Activated CD4-positive, alpha-beta T cell treated with anti-CD3 and anti-CD28 coated beads, Interleukin-2, amount 50 U/mL, for 4 hours (primary cell): ENCODE measurements around the gene TM4SF4.

Experiments used
- DNase-seq, 2 experiments: peaks; one replicate each; pipeline ENCODE4 v3.0.0-alpha.2; 2020

Gene TM4SF4

DNA sequence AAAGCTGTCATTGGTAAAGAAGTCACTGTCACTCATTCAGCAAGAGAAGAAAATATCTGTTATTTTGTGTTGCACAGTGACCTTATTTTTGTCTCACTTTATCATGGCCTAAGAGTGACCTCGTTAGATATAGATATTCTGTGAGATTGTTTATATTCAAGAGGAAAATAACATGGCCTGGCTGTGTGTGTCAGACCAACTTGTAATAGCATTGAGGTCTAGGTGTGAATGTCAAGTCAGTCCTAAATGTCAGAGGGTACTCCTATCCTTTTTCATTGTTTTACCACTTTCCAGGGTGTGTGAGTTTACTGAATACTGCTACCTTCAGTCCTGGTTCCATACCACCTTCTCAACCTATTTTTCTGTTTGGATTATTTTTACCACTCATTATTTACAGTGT, 18.5 kb upstream of the TM4SF4 start:
- DNase-seq: no peak

DNA sequence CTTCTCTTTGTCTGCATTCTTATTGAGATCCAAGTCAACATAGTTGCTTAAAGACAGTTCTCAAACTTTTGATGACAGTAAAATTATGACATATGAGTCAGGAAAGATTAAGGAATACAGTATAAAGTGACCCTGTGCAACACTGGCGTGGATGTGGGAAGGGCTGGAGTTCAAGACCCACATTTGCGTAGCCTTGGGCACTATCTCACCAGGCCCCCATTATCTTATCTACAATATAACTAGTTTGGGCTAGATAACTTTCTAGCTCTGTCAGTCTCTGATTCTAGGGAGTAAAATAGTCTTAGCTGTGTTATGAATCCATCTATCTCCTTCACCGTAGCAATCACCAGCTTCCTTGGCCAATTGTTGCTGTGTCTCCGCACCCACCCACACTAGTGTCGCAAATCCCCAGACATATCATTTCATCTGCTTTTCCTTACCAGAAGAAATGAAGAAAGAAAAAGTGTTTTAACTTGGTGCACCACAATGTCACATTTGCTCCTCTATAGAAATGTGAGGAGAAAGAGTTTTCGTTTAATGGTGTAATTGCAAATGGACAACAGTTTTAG, 14.9 kb upstream of the TM4SF4 start:
- DNase-seq: no peak

DNA sequence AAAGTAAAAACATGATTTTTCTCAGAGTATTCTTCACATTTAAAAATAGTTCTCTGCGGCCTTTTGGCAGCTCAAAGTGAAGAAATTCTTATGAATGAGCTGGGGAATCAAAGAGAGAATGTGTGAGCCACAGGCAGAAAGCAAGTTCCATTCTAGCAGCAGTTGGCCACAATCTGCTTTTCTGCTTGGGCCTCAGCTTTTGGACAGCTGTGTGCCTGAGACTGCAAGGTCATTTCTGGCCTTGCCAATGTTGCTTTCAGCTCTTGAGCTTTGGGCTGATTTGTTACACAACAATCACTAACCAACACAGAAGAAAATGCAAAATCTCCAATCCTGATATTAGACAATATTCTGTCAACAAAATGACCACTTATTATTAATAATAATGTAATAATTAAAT, 14.4 kb upstream of the TM4SF4 start:
- DNase-seq: no peak

DNA sequence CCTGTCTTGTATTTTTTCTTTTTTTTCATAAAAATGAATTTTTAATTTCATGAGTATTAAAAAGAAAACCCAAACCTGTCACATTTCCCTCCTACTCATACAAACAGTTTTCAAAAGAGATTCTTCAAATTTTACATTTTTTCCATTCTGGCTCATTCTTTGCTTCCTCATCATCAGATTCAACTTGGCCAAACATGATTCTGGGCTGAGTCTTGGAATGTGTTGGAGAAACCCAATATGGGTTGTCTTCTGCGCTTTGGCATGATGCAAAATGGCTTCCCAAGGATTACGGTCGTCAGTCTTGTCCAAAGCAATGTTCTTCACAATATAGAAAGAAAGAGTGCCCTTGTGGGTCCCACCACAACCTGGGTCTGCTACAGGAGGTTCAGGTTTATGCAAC, 12.4 kb upstream of the TM4SF4 start:
- DNase-seq: no peak

DNA sequence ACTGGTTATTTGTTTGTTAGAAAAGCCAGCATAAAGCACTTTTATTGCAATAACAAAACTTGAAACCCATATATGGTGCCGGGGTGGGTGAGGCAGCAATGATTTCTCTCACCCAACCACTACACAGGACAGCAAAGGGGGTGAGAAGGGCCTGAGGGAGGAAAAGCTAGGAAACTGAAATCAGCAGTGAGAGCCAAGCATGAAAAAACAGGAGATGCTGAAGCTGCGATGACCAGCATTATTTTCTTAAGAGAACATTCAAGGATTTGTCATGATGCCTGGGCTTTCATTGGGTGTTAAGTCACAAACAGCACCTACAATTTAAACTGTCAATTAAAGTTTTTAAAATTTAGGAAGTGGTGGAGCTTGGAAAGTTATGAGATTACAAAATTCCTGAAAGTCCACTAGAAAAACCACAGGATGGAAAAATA, 11.9 kb upstream of the TM4SF4 start:
- no peak for DNase-seq

DNA sequence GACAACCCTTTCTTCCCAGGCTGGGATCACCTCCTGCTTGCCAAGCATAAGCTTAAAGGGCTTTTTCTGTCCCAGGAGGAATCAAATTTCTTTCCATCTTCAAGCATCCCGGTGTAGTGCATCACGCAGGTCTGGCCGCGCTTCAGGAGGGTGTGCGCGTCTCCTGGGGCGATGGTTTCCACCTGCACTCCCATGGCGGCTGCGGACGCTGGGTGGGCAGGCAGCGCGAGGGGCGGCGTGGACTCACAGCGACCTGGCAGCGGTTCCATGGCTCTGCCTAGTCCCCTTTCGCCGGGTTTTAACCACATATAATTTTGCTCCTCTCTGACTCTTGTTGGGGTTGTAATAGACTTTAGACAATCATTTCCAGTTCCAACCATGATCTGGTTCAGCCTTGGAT, 10.6 kb upstream of the TM4SF4 start:
- no peak for DNase-seq

DNA sequence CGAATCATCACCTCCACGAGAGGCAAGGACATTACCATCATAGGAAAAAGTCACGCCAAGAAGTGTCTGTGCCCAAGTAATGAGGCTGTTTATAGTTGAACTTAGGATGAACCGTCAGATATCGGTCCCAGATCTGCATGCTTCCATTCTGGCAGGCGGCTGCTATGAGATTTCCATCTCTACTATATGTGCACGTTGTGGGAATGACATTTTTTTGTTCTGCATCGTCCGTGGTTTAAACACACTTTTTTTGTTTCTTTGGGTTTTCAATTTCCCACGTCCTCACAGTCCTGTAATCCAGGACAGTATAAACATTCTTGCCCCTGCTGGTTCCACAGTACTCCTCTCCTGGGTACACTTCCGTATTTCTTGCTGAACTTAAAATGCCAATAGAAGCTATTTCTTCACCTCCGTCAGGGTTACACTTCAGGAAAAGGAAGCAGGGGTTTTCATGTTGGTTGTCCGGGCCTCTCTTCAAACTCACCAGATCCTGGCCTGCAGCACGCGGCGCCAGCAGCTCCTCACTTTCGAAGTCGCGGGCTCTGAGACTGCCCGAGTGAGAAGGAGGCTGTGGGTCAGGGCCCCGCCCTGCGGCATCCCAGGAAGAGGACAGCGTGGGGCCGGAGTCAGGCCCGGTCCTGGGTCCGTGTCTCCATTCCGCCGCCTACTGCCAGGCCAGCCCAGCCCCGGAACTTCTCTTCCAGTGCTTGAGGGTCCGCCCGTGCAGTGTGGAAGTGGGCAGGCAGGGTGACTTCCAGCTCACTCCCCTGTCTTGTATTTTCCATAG, 9.8 kb upstream of the TM4SF4 start:
- no peak for DNase-seq

DNA sequence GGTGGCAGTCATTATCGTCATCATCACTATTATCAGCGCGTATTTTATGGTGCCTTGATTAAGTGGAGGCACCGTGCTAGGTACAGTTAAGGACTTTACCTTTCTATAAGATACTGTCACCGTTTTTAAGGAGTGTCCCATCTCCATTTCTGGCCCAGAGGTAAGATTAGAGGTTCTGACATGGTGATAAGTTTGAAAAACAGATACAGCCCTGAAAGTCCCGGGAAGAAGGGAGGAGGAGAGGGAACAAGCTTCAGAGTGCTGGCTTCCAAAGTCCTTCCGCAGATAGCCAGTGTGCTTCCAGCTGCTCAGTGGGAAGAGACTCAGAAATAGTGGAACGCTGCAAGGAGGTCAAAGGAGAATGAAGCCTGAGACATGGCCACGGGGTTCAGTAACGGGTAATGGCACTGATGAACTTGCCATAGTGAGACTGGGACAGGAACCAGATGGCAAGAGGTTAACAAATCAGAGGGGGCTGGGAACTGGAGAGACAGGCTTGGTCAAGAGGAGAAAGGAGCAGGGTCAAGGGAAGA, 9.1 kb upstream of the TM4SF4 start:
- no peak for DNase-seq

DNA sequence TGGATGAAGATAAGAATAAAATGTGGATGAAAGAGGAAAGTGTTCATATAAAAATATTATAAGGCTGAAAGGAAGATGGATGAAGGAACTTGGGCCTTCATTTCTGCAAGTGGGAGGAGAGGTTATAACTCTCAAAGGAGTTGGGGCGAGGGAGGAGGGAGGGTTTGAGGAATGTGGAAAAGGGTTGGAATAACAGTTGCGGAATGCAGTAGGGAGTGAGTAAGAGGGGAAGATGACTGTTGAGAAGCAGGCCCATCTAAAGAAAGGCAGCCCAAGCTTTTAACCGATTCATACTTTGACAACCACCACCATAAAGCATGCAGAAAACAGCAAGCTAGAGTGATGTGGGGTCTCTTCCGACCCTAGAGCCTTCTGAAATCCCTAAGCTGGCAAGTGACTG, 8.3 kb upstream of the TM4SF4 start:
- DNase-seq: no peak

DNA sequence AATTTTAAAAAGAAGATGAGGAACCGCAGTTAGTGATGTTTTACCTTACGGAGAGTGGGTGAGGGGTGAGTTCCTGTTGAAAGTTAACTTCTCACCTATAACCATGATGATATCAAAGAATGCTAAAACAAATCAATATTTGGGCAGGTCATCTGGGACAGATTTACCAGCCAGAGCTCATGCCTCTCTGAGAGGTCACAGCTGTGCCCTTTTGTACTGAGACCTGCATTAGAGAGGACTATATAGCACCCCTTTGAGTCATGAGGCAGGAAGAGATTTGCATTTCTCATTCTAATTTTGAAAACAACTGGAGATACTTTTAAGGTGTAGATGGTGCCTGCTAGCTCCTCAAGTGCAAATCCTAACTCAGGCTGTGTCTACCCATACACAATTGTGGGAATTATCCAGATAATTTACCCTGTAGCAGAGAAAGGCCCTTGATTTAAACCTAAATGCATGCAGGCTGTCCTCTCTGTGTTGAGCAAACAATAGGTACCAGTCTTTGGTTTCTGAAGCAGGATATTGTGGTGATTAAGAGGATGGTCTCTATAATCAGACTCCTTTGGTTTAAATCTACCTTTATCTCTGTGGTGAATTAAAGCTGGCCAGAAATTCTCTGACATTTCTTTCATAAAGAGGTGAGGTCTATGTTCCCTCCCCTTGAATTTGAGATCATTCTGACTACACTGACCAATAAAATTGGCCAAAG, 5.8 kb upstream of the TM4SF4 start:
- no peak for DNase-seq

DNA sequence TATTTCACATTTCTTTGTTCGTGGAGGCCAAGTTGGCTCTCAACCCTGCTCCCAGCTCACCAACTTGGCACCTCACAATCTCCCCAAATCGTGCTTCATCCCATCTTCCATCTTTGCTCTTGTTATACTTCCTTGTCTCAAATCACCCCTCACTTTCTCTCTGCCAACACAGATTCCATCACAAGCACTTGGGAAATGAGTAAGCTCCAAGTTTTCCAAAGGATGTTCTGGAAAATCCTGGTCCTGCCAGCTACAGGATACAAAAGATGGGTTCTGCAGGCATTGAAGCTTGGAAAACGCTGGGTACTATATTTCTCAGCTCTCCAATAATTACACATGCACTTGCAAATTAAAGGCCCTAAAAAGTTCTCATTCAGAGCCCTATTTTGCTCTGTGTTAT, 4.1 kb upstream of the TM4SF4 start:
- no peak for DNase-seq

DNA sequence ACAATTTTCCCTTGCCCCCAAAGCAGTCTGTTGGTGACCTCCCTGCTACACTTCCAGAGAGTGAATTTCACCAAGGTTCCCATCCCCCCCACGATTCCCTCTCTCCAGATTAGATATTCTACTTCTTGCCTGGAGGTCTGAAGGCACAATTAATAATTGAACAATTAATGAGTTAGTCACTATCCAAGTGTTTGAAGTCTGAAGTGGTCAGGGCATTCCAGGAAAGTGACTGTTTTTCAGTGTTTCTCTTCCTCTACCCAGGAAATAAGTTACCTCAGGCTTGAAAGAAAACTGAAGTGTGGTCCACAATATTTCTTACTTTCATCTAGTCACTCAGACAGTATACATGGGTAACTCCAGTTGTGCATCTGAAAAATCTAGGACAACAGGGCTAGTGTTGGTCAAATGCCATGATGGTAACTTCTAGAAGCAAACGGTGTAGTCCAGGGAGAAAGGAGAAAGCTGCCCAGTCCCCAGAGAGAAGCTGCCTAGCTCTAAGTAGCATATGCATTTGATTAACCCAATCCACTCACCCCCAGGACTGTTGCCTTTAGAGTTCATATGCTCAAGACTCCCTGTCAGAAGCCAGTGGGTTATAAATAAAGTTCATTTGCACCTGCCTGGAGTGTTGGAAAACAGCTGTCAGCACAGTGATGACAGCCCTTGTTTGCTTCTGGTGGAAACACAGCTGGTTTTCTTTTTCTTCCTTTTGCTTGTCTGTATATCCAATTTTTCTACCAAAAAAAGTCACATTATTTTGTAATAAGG, 2.3 kb upstream of the TM4SF4 start:
- no peak for DNase-seq

DNA sequence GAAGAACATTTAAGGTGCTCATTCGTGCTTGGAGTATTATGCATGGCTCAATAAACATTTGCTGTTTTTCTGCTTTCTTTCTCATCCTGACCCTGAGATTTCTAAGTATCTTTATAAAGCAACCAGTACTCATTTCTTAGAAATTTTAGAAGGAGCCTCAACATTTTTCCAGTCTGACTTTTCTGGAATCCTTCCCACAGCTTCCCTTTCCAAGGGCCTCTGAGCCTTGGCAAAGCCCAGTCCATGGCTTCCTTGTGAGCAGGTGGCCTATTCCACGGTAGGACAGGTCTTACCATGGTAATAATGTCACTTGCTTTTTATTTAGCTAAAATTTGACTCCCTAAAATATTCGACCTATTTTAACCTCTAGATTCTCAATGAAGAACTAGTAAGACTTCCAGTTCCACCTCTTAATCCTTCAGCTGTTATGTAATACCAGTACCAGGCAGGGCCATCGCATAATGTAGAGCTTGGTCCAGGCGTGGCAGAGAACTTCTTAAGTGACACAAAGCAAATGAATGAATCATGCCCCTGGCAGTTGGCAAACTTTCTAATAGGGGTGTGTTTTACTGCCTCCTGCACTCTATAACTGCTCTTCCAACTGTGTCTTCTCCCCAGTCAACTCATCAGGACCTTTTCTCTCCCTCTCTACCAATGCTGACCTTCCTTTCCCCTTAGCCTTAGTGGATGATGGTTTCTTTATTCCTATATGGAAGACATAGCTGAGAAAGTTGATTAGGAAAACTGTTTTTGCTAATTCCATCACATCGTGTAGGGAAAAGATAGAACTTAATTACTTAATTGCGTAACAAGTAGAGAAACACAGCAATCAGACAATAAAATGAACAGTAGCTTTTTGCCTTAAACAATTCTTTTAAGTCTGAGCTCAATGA, 894 bp upstream of the TM4SF4 start:
- no peak for DNase-seq

DNA sequence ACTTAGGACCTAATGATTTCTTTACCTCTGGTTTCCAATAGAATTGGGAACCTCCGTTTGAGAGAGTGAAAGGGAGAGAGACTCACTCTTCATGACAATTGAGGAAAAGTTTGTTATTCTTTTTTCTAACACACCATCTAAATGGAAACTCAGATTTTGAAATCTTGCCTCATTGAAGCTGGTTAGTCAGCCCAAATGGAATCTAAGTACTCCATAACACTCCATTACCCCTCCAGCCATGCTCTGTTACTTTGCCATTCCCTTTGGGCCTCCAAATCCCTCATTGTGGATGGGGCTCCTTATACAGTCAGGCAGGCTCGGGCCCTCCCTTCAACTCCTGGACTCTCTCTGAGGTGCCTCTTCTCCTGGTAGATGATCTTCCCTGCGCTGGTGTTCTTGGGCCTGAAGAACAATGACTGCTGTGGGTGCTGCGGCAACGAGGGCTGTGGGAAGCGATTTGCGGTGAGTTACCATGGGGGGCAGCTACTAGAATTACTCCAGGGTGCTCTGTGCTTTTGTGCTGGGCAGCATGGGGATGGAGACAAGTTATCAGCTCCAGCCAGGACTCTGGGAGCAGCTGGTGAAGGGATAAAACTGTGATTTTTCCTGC, 1.1 kb downstream of the TM4SF4 start:
- DNase-seq: no peak

DNA sequence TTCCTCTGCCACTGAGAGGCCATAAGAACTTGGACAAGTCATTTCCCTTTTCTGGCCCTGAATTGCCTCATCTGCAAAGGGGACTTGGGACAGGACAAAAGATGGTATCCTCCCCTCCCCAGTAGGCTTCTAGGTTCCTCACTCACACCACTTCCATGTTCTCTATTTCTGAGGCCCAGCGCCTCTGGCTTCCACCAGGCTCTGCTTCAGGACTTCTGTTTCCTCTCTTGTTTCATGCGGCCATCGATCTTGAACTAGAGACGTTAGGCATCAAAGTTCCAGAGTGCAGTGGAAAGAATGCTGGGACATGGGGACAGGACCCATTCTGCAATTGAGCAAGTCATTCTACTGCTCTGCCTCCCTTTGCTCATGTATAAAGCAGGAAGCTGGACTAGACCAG, 1.7 kb downstream of the TM4SF4 start:
- no peak for DNase-seq

DNA sequence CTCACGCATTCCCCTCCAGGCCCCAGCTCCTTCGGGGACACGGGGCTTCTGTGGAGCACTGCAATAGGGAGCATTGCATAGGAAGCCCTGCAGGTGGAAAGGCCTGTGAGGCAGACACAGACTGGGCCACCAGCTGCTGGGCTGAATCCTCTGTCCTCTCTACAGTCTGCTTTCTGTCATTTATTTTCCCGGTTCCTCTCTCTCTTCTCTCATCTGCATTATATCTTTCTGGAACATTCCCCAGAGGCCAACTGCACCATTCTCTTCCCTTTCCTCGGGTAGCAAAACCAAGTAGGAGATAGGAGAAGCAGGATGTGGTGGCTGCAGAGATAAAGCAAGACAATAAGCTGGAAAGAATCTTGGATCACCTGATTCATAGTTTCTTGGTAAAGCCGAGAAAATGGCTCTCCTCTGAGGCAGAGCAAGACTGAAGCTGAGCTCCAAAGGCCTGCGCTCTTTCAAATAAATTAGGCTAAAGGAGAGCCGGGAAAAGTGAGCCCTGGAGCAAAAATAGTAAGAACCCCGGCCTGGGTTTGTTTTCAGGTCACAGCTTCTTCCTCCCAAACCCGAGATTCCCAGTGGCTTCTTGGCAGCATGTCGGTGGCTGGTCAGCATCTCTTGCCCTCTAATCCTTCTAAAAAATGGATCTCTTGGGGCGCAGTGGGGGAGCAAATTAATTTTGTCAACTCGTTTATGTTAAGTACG, 5.3 kb downstream of the TM4SF4 start:
- no peak for DNase-seq

DNA sequence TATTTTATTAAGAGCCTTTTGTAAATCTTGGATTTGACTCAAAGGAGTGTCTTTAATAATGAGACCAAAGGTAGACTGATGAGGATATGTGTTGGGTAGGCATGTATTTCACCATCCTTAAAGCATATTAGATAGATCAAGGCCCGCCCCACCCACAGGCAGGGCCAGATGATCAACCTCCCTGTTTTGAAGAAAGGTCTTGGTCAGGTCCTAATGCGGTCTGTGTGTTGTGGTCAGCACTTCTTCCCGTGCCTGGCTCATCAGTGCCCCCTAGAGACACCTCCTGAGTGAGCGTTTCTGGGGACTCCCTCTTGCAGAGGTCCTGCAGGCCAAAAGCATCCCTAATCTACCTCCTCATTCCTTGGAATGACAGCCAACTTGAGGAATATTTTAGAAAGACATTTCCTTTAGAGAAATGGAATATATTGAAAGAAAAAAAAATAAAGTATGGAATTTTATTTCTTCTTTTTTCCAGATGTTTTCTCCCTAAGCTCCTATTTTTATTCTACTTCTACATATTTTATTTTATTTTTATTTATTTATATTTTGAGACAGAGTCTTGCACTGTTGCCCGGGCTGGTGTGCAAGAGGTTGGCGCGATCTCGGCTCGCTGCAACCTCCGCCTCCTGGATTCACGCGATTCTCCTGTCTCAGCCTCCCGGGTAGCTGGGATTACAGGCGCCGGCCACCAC, 6.0 kb downstream of the TM4SF4 start:
- no peak for DNase-seq

DNA sequence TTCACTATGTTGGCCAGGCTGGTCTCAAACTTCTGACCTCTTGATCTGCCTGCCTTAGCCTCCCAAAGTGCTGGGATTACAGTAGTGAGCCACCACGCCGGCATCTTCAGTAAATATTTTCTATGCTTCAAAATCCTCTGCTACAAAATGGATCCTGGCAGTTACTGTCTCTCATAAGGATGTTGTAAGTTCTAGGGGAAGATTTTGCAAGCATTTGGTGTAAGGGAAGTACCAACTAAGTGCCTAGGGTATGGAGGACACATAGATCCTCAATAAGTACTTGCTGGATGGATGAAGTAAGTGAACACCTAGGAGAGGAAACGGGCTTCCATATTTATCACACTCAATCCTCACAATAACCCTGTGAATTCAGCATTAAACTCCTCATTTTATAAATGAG, 6.6 kb downstream of the TM4SF4 start:
- no peak for DNase-seq

DNA sequence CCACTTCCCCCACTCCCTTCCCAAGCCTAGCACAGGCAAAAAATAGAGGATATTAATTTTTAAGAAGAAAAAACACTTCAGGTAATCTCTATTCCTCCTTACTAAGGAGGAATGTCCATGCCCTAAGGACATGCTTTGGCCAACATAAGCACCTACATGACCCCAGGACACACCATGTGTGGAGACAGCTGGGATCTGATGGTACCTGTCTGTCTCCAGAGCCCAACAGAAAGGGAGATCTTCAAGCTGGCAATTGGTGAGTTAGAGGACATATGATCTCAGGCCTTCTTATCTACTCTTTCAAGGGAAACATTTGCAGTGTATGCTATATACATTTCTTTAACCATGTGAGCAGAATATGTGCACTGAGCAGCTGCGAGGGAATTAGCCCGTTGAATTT, 7.0 kb downstream of the TM4SF4 start:
- no peak for DNase-seq

DNA sequence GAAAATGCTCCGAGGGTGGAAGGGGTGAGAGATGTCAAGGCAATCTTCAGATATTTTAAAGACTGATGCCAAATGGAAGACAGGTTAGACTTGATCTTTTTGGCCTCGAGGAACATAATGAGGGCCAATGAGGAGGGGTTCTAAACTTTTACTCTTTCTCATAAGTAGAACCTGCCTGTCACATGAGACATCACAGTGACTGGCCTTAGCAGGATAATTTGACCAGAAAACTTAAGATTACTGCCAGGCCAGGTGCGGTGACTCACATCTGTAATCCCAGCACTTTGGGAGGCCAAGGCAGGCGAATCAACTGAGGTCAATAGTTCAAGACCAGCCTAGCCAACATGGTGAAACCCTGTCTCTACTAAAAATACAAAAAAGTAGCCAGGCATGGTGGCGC, 12.2 kb downstream of the TM4SF4 start:
- no peak for DNase-seq
